BJ (cell line): ENCODE results near the gene UBASH3A. TPM values are rescaled to one million over a fixed set of nuclear protein-coding genes. Genes with fewer than 3 reads are reported as not detected.

Source experiments
- CTCF ChIA-PET: fragments of 350-600 bp; formaldehyde crosslinking; extraction: SDS; loops from one replicate; lab custom pipeline; 2021; ENCODE audit warnings: antibody characterized with exemption, inconsistent platforms; lab: Yijun Ruan, JAX
- POLR2A ChIA-PET: fragments of 300-600 bp; sonication (Branson Sonifier 250); formaldehyde crosslinking; extraction: SDS; loops from one replicate; lab custom pipeline; 2021; ENCODE audit warnings: antibody characterized with exemption; lab: Charles Lee
- DNase-seq: peaks from one replicate; pipeline ENCODE4 v3.0.0-alpha.2; 2011; ENCODE audit warnings: low read depth
- H3K27me3 ChIP-seq: 2 replicates; pipeline ENCODE4 v1.6.0; 2011; ENCODE audit warnings: low read length; ENCODE audit not compliant: control insufficient read depth, insufficient read depth
- H3K36me3 ChIP-seq: 2 replicates; pipeline ENCODE4 v1.5.1; 2011; ENCODE audit warnings: low read length; ENCODE audit not compliant: control insufficient read depth, insufficient read depth
- H3K4me3 ChIP-seq: 2 replicates; pipeline ENCODE4 v1.5.1; 2011; ENCODE audit warnings: low read depth, mild to moderate bottlenecking, control low read depth, low read length
- polyA plus RNA-seq: library from polyadenylated mRNA; depleted of rRNA; stranded (reverse); fragments of >200 nt; gene quantifications from 2 replicates; pipeline ENCODE4 v1.2.3, GENCODE V29; 2011
- TF ChIP-seq, protein P1 (sequence below): IDR thresholded peaks from 2 replicates; pipeline ENCODE4 v1.5.1; 2011; ENCODE audit warnings: low read depth, mild to moderate bottlenecking, control low read depth, inconsistent platforms, low read length, moderate library complexity; ENCODE audit not compliant: insufficient read depth

UBASH3A gene
- polyA plus RNA-seq, 1 experiment: not detected

- ChIA-PET POLR2A (no interaction called here), CTCF (no interaction called here)
- H3K36me3 ChIP-seq: no peaks in the 10 kb centered on the region
These were observed 7.6 kb upstream of the UBASH3A start, which contains the start of gene TMPRSS3 for GRCh38 chr21:42395905-42396651. TMPRSS3 (minus strand) TSS chr21:42396052; CDS start chr21:42395417, 635 bp downstream.

GRCh38 chr21:42396799-42397745 is 6.6 kb upstream of the UBASH3A start:
- POLR2A ChIA-PET: no interaction called here
- CTCF ChIA-PET: no interaction called here

More at GRCh38 chr21:42395905-42396651, 7.6 kb upstream of the UBASH3A start, which contains the start of gene TMPRSS3:
- no peaks in the 10 kb centered on the region for H3K27me3 ChIP-seq
- no peak within 1 kb of the TSS for H3K4me3 ChIP-seq
- no peak for DNase-seq
- TF ChIP-seq, protein P1, sequence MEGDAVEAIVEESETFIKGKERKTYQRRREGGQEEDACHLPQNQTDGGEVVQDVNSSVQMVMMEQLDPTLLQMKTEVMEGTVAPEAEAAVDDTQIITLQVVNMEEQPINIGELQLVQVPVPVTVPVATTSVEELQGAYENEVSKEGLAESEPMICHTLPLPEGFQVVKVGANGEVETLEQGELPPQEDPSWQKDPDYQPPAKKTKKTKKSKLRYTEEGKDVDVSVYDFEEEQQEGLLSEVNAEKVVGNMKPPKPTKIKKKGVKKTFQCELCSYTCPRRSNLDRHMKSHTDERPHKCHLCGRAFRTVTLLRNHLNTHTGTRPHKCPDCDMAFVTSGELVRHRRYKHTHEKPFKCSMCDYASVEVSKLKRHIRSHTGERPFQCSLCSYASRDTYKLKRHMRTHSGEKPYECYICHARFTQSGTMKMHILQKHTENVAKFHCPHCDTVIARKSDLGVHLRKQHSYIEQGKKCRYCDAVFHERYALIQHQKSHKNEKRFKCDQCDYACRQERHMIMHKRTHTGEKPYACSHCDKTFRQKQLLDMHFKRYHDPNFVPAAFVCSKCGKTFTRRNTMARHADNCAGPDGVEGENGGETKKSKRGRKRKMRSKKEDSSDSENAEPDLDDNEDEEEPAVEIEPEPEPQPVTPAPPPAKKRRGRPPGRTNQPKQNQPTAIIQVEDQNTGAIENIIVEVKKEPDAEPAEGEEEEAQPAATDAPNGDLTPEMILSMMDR: no peak

GRCh38 chr21:42397746-42398394 is 5.8 kb upstream of the UBASH3A start:
- H3K36me3 ChIP-seq: no peaks in the 10 kb centered on the region
- TF ChIP-seq, protein P1: no peak
- no peaks in the 10 kb centered on the region for H3K27me3 ChIP-seq
- ChIA-PET CTCF (interaction anchor here (2.2 kb wide), 1 partner anchor 16 kb away, joined by 8 read pairs; no protein-coding TSS in a partner anchor), POLR2A (no interaction called here)
- DNase-seq: no peak
- H3K4me3 ChIP-seq: no peak overlapping the region

More at GRCh38 chr21:42396799-42397745, 6.6 kb upstream of the UBASH3A start:
- no peak for DNase-seq
- TF ChIP-seq, protein P1: no peak
- Histone ChIP-seq H3K4me3 (no peak overlapping the region), H3K36me3 (no peaks in the 10 kb centered on the region), H3K27me3 (no peaks in the 10 kb centered on the region)

GRCh38 chr21:42398436-42399028 is 5.2 kb upstream of the UBASH3A start:
- CTCF ChIA-PET: interaction anchor here (2.2 kb wide), 1 partner anchor 17 kb away, joined by 8 read pairs; no protein-coding TSS in a partner anchor

More at GRCh38 chr21:42398436-42399028, 5.2 kb upstream of the UBASH3A start:
- no peaks in the 10 kb centered on the region for H3K36me3 ChIP-seq
- no peaks in the 10 kb centered on the region for H3K27me3 ChIP-seq
- no peak for DNase-seq
- TF ChIP-seq, protein P1: no peak
- no peak overlapping the region for H3K4me3 ChIP-seq
- POLR2A ChIA-PET: no interaction called here
